Smooth muscle cell (in vitro differentiated cells): ENCODE measurements around the gene TEX101. TPM values are rescaled to one million over a fixed set of nuclear protein-coding genes. Genes with fewer than 3 reads are reported as not detected.

Experiments
- DNase-seq: peaks from one replicate; lab custom pipeline; 2025; ENCODE audit not compliant: unreplicated experiment; lab: John Stamatoyannopoulos, UW
- H2AFZ ChIP-seq: fragments of 200-600 bp; sonication (generic); 2 replicates; pipeline ENCODE4 v1.6.0; 2016; ENCODE audit warnings: antibody characterized with exemption, low read depth, mild to moderate bottlenecking
- H3F3A ChIP-seq: fragments of 200-600 bp; sonication (generic); 2 replicates; pipeline ENCODE4 v1.6.0; 2017; ENCODE audit warnings: antibody characterized with exemption, low read depth
- H3K27ac ChIP-seq: fragments of 200-600 bp; sonication (generic); 2 replicates; pipeline ENCODE4 v1.5.1; 2016; ENCODE audit warnings: low read depth, mild to moderate bottlenecking
- H3K27me3 ChIP-seq: fragments of 200-600 bp; sonication (generic); 2 replicates; pipeline ENCODE4 v1.6.1; 2016; ENCODE audit warnings: low read depth, mild to moderate bottlenecking
- H3K36me3 ChIP-seq: fragments of 200-600 bp; sonication (generic); 2 replicates; pipeline ENCODE4 v1.5.1; 2016; ENCODE audit warnings: low read depth
- H3K4me1 ChIP-seq: fragments of 200-600 bp; sonication (generic); 2 replicates; pipeline ENCODE4 v1.5.1; 2016; ENCODE audit warnings: low read depth
- H3K4me2 ChIP-seq: fragments of 200-600 bp; sonication (generic); 2 replicates; pipeline ENCODE4 v1.6.0; 2016; ENCODE audit warnings: mild to moderate bottlenecking
- H3K4me3 ChIP-seq: fragments of 200-600 bp; sonication (generic); 2 replicates; pipeline ENCODE4 v1.5.1; 2016; ENCODE audit warnings: mild to moderate bottlenecking
- H3K79me2 ChIP-seq: fragments of 200-600 bp; sonication (generic); 2 replicates; pipeline ENCODE4 v1.6.0; 2016; ENCODE audit warnings: low read depth, mild to moderate bottlenecking
- H3K9ac ChIP-seq: fragments of 200-600 bp; sonication (generic); 2 replicates; pipeline ENCODE4 v1.6.0; 2016; ENCODE audit warnings: low read depth
- H3K9me3 ChIP-seq: fragments of 200-600 bp; sonication (generic); replicated peaks from 2 replicates; pipeline ENCODE4 v1.5.1; 2016; ENCODE audit warnings: low read depth
- H4K20me1 ChIP-seq: fragments of 200-600 bp; sonication (generic); 2 replicates; pipeline ENCODE4 v1.6.0; 2016; ENCODE audit warnings: low read depth
- CTCF ChIP-seq: fragments of 200-600 bp; sonication (generic); IDR thresholded peaks from 2 replicates; pipeline ENCODE4 v1.5.1; 2017; ENCODE audit warnings: borderline replicate concordance, mild to moderate bottlenecking, antibody characterized with exemption; ENCODE audit not compliant: insufficient read depth, poor library complexity, severe bottlenecking
- WGBS: methylation state at CpG from one replicate; pipeline ENCODE4 v1.1.7; 2016; ENCODE audit warnings: low lambda C conversion rate; 5-methylcytosine and 5-hydroxymethylcytosine counted together
- polyA plus RNA-seq: library from polyadenylated mRNA; unstranded; fragments of >200 nt; fragmentation: Nextera tagmentation; extraction: Ambion mirVana; gene quantifications from 2 replicates; pipeline ENCODE4 v1.2.1, GENCODE V29; 2016
- total RNA-seq: library from RNA; depleted of rRNA; stranded (reverse); fragments of >200 nt; gene quantifications from 2 replicates; pipeline ENCODE4 v1.2.3, GENCODE V29; 2014

The TEX101 gene
- total and polyA plus RNA-seq, 2 experiments from 2014 or later, result not detected

GRCh38 chr19:43445426-43445825, 30.7 kb downstream of the TEX101 start:
- Histone ChIP-seq H3K27me3 (no peaks in the 10 kb centered on the region), H3K4me1 (no peaks in the 10 kb centered on the region), H3K9me3 (no peaks in the 10 kb centered on the region), H3K9ac (no peak overlapping the region), H4K20me1 (no peaks in the 10 kb centered on the region), H3K4me3 (no peak overlapping the region), H3K79me2 (no peaks in the 10 kb centered on the region), H3F3A (no peaks in the 10 kb centered on the region), H2AFZ (no peak overlapping the region), H3K4me2 (no peak overlapping the region), H3K36me3 (no peaks in the 10 kb centered on the region), H3K27ac (no peak overlapping the region)
- no peak for DNase-seq
- no peak for TF ChIP-seq CTCF
- WGBS, result 94% methylated on average over 2 of the region's 2 CpGs

GRCh38 chr19:43446746-43447489, 32.2 kb downstream of the TEX101 start:
- H4K20me1 ChIP-seq, result no peaks in the 10 kb centered on the region
- no peaks in the 10 kb centered on the region for H3F3A ChIP-seq
- no peak overlapping the region for H2AFZ ChIP-seq
- no peak overlapping the region for H3K4me2 ChIP-seq
- no peaks in the 10 kb centered on the region for H3K36me3 ChIP-seq
- H3K9ac ChIP-seq, result no peak overlapping the region
- DNase-seq, result peak; percentile 11
- no peaks in the 10 kb centered on the region for H3K79me2 ChIP-seq
- no peaks in the 10 kb centered on the region for H3K9me3 ChIP-seq
- no peaks in the 10 kb centered on the region for H3K4me1 ChIP-seq
- no peak overlapping the region for H3K27ac ChIP-seq
- 25% methylated on average over 14 of the region's 14 CpGs for WGBS
- TF ChIP-seq CTCF, result peak; percentile 87
- H3K27me3 ChIP-seq, result no peaks in the 10 kb centered on the region
- H3K4me3 ChIP-seq, result no peak overlapping the region

GRCh38 chr19:43447655-43448054, 33.0 kb downstream of the TEX101 start:
- H3K36me3 ChIP-seq, result no peaks in the 10 kb centered on the region
- H3K79me2 ChIP-seq, result no peaks in the 10 kb centered on the region
- no peaks in the 10 kb centered on the region for H3F3A ChIP-seq
- H4K20me1 ChIP-seq, result no peaks in the 10 kb centered on the region
- no peak for TF ChIP-seq CTCF
- H3K27me3 ChIP-seq, result no peaks in the 10 kb centered on the region
- no peak overlapping the region for H3K27ac ChIP-seq
- WGBS, result 89% methylated on average over 9 of the region's 9 CpGs
- no peaks in the 10 kb centered on the region for H3K4me1 ChIP-seq
- no peak overlapping the region for H3K9ac ChIP-seq
- no peak overlapping the region for H3K4me3 ChIP-seq
- no peaks in the 10 kb centered on the region for H3K9me3 ChIP-seq
- H3K4me2 ChIP-seq, result no peak overlapping the region
- no peak overlapping the region for H2AFZ ChIP-seq
- DNase-seq, result no peak

GRCh38 chr19:43450545-43450997, 35.9 kb downstream of the TEX101 start:
- DNase-seq, result no peak
- Histone ChIP-seq H3K4me2 (no peak overlapping the region), H3K4me1 (no peaks in the 10 kb centered on the region), H3K36me3 (no peaks in the 10 kb centered on the region), H3K4me3 (no peak overlapping the region), H3F3A (no peaks in the 10 kb centered on the region), H3K79me2 (no peaks in the 10 kb centered on the region), H3K27me3 (no peaks in the 10 kb centered on the region), H3K9me3 (no peaks in the 10 kb centered on the region), H2AFZ (peak overlapping the region; percentile 37), H4K20me1 (no peaks in the 10 kb centered on the region), H3K27ac (peak overlapping the region; percentile 38), H3K9ac (no peak overlapping the region)
- no peak for TF ChIP-seq CTCF
- 68% methylated on average over 2 of the region's 2 CpGs for WGBS
